ENCODE data around the gene PSMC6. TPM values are rescaled to one million over a fixed set of nuclear protein-coding genes. Genes with fewer than 3 reads are reported as not detected.

The PSMC6 gene
- 101 TPM for total RNA-seq

DNA sequence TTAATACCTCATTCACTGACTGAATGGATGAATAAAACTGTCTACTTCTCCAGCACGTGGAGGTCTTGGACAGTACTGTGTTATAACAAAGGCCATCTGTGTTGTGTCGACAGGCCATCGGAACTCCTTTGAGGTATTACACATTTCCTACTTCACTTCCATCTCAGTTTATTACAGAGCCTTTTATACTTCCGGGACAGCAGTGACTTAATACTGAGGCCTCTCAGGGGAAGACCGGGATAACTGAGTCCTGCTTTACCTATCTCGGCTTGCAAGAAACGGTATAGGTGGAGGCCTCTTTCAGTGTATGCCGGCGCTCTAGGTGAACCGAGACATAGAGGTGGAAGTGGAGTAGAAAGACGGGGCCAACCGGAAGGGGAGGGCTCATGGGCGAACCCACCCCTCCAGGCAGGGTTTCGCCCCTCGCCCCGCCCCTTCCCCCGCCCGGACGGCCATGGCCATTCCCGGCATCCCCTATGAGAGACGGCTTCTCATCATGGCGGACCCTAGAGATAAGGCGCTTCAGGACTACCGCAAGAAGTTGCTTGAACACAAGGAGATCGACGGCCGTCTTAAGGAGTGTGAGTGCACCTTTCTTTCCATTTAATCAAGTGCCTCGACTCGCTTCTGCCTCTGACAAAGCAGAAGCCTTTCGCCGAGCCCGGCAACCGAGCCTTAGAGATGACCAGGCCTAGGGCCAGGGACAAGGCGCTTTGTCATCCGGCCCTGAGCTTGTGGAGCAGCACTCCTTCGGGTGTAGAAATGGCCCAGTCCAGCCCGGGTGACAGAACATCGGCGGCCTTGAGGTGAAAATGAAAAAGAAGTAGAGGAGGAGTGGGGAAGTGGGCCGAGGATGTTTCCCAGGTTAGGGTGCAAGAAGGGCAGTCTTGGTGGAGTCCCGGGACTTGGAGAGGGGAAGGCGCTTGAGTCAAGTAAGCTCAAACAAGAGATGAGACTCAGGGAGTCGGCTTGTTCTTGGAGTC is at the start of gene PSMC6:
PSMC6 (plus strand) TSS at position 477 of the 983 bp plus-strand sequence; CDS start at position 497, 20 bp downstream.
- DNase-seq, result peak; percentile 90

DNA sequence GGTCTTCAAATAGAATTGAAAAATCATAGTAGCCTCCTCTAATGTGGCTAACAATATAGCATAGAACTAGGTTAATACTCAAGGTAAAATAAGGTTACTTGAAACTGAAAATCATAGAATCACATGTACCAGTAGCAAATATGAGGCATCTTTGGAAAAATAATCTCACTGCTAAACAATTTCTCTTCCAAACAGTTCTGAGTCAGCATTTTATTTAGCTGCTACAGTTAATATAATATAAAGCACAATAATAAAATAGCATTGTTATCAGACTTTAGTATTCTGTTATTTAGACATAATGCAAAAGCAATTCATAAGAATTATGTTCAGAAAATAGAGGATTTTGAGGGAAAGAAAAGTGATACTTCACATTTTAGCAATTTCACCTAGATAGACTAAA is 46.7 kb upstream of the PSMC6 start:
- no peak for DNase-seq

DNA sequence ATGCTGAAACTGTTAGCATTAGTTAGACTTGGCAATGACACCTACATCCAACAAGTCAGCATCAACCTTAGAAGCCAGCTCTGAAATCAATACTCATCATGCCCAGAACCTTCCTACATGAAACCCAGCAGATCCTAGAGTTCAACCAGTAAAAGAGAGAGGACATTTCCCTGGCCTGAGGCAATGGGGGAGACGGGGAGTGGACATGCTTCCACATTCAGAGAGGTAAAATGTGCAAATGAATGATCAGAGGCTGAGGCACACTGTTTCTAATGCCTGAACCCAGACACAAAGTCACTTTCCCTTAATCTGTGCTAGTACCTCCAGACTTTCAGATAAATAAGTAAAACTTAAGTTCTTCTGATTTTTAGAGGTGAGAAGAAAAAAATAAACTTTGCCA is 46.2 kb upstream of the PSMC6 start:
- DNase-seq, result no peak

DNA sequence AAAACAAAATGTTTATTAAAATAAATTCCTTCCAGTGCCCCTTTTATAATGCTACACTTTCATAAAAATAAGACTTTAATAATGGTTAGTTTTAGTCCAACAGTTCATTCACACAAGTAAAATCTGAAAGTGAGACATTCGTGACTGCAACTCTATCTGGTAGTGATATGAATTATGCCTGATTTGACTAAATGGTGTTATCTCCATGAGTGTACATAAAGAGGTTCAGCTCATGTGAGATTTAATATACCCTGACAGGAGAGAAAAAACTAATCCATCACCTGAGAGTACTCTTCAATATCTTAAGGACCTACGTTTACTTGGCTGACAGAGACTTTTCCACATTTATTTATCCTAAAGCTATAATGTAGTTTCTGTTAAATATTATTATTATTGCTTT is 45.7 kb upstream of the PSMC6 start:
- no peak for DNase-seq

DNA sequence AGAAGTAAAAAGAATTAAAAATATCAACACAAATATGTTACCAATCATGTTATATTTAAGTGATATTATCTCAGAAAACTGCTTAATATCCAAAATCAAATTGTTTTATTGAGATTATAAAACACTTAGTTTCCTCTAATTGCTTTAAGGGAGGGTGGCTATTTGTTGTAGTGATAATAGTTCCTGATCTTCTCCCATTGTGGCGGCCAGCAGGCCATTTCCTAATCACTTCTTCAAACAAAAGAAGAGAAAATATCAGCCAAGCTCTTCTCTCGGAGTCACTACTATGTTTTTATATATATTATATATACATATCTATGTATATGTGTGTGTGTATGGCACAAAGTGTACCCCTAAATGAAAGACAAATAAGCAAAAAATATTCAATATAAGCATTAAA is 43.1 kb upstream of the PSMC6 start:
- no peak for DNase-seq

DNA sequence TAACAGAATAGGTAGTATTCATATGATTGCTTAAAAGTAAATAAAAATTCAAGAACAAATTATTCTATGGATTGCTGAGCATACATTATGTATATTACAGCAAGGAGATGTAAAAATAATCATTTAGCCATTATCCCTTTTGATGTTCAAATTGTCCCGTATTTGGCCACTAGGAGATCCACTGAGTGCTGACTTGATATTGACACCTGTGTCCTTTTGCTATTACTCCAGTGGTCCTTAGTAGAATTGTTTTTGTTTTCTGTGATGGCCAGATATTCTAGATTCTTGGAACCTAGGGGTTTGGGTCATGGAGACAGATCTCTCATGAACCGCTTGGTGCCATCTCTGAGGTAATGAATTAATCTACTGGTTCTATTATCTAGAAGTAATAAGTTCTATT is 28.4 kb upstream of the PSMC6 start:
- no peak for DNase-seq

DNA sequence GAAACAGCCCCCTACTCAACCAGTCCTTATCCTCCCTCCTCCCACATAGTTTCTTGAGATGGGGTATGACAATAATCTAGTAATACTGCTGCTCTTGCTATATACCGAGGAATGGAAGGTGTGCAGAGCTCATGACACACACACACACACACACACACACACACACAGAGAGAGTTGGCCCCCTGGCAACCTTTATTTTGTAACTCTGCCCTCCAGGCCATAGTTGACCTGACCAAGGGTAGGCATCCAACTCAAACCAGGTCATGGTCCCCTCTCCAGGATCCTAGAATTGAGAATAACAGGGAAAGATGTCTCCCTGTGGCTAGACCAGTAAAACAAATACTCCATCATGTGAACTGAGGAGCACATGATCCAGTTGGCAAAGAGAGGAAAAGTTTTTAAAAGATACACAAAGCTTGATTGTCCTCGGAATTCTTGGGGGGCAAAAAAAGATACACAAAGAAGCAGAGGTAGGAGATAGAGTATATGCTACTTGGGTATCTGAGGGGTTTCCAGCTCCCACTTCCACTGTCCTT is 22.9 kb upstream of the PSMC6 start:
- no peak for DNase-seq

DNA sequence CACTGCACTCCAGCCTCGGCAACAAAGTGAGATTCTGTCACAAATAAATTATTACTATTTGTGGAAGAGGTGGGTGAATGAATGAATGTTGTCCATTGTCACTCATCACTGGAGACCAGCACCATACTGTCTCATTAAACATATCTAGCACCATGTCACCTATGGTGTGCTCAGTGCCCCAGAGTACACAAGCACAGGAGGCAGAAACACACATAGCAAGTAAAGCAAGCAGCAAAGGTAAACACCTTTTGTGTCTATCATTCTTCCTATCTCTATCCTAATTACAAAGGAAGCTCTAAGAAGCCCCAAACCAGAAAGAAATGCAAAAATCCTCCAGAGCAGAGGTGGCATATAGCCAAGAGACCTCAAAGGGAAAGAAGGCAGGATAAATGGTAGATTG is 20.8 kb upstream of the PSMC6 start:
- DNase-seq, result no peak

DNA sequence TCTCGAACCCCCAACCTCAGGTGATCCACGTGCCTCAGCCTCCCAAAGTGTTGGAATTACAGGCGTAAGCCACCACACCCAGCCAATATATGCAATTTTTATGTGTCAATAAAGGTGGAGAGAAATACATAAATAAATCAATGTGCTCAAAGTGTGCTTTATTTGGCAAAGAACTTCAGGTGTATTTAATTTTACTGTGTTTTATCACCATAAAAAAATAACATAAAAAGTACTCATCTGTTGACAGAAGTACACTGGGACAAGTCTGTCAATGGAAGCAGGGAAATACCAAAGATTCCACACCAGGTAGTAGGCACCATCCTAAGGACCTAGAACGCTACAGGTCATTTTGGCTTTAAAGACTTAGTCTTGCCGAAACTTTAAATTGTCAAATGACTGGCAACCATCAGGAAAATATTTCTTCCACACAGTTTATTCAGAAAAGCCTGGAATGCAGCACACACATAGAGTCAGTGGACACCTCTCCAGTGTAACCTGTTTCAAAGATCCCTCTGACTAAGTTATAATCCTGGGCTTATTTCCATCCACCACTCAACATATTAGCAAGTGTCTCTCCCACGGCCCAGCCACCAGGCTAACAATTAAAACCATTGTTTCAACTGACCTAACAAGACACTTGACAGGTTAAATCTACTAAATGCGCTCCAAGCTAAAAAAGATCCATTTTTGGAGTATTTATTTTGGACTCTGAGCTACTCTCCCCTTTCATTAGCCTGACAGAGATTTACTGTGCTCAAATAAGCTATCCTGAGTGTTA is 15.8 kb upstream of the PSMC6 start:
- DNase-seq, result no peak

DNA sequence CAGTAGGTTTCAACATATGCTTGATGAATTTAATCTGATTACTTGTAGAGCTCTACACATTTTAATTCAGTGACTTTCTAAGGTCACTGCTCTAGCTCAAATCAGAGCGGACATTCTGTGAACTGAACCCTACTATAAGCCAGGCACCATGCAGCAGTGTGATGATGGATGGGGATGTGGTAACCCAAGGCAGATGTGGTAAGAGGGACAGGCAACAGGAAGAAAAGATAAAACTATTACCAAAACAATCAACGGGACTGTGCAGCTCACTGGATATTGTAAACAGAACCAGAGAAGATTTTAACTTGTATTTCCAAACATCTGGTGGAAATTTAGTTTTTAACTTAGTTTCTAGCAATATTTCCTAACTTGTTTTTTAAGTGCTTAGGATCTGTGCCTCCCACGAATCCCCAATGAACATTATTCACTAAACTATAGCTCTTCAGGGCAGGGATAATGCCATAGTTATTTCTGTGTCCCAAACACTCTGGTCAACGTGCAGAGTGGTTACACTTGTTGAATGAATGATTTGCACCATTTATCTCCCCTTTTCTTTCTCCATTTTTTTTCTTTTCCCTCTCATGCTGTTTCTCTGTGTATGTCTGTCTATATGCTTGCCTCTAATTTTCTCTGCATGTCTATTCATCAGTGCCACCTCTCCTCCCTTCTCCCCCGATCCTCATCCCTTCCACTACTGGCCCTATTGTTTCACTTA is 14.6 kb upstream of the PSMC6 start:
- no peak for DNase-seq

DNA sequence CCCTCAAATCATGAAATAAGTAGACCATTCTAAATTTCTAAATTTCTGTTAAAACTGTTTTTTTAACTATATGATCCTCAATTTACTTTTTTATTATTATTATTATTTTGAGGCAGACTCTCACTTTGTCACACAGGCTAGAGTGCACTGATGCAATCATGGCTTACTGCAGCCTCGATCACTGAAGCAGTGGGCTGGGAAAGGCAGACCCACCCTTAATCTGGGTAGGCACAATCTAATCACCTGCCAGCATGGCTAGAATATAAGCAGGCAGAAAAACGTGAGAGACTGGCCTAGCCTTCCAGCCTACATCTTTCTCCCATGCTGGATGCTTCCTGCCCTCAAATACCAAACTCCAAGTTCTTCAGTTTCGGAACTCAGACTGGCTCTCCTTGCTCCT is 14.0 kb upstream of the PSMC6 start:
- DNase-seq, result no peak

DNA sequence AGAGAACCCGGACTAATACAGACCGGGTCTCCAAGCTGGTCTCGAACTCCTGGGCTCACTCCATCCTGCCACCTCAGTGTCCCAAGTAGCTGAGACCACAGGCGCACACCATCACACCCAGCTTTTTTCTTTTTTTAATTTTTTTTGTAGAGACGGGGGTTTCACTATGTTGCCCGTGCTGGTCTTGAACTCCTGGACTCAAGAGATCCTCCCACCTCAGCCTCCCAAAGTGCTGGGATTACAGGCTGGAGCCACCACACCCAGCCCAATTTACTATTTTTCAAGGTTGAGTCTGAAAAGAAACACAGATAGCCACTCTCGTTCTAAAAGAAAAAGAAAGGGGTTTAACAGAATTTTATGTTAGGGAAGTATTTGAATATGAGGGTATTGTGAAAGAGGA is 13.5 kb upstream of the PSMC6 start:
- DNase-seq, result no peak

DNA sequence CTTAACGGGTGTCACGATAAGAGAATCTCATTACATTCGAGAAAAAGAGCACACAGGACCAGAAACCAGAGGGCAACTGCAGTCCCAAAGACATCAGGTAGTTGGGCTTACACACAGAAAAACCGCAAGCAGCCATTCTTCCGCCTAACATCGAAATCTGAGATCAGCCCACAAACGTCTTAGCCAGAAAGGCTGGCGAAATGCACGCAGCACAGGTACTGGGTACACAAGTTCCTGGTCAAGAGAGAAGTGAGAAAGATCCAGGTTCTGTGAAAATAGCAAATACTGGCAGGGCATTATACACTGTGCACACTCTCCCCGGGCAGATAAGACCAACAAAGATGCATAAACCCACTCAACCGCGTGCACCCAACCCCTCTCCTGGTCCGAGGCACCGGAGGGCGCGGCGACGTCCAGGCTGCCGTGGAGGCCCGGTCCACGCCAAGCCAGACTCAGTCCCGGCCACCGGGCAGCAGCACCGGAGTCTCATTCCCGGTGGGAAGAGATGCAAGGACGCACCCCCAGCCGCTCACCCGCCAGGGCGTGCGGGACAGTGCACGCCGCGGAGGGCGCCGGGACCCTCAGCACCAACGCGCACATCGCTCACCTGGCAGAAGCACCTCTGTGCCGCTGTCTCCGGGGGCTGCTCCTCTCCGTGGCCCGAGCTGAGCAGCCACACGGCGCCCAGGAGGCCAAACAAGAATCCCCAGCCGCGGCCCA is 12.1 kb upstream of the PSMC6 start:
- DNase-seq, result peak; percentile 52

DNA sequence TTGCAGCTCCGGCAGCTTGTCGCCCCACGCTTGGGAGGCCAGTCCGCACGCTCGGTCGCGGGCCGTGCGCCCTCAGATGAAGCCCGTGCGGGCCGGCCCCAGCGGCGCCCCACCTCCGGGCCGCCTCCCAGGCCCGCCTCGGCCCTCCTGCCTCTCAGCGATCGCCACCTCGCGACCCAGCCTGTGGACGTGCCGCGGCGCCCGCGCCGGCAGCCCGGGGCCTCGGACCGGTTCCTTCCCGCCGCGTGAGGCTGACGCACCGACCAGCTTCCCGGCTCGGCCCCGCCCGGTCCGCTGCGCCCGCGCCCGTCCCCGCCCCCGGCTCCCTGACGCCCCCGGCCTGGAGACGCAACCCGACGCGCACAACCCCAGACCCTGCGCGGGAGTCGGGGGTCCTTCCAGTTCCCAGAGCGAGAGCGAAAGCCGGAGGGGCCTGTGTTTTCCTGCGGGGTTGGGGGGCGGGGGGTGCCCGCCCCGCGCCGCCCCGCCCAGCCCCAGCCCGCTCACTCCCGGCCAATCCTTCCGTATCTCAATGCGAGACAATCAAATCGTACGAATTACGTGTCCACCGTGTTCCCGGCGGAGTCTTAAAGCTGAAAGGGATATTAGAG is 11.4 kb upstream of the PSMC6 start, which contains the start of gene ERO1A:
ERO1A (minus strand) TSS at position 78 of the 611 bp plus-strand sequence; CDS start at position 1, 77 bp downstream.
- DNase-seq, result peak; percentile 77

DNA sequence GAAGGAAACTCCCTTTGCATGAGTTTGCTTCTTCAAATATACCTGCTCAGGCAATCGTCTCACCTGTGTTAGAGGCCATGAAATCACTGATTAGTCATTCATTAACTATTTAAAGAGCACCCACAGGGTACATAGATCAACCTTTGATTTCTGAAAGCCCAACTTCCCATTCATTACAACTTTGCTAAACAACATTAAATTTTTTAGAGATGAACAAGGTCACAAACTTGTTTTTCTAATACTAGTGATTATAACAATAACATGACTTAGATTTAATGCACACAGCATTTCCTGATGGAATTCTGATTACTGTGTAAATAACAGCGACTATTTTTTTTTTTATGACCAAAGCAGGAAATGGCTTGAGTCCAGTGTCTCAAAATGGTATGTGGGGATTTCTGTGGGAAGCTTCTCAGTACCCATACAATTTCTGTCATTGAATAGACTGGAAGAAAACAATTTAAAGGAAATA is 6.3 kb upstream of the PSMC6 start:
- no peak for DNase-seq

DNA sequence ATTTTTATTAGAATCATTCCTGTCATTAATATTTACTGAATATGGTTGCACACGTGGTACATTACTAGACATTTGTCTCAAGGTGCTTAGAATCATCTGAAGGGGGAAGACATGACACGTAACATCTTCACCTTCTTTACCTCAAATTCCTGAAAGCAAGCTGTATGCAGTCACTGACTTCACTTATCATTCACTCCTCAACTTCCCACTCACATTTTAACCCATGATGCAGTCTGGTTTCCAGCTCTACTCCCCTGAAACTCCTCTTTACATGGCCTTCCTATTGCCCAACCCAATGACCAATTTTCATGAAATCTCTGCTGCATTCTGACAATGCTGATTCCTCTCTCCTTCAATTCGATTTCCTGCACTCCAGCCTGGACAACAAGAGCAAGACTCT is 5.8 kb upstream of the PSMC6 start:
- no peak for DNase-seq

DNA sequence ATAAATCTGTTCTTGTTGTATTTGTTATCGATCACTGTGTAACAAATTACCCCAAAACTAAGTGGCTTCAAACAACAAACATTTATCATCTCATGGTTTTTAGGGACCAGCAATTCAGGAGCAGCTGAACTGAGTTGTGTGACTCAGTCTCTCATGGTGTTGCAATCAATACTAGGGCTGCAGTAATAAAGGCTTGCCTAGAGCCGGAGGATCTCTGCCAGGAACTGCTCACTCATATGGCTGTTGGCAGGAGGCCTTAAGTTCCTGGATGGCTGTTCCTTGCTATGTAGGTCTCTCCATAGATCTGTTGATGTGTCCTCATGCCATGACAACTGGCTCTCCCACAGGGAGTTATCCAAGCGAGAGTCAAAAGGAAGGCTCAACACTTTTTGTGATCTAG is 3.8 kb upstream of the PSMC6 start:
- DNase-seq, result no peak

DNA sequence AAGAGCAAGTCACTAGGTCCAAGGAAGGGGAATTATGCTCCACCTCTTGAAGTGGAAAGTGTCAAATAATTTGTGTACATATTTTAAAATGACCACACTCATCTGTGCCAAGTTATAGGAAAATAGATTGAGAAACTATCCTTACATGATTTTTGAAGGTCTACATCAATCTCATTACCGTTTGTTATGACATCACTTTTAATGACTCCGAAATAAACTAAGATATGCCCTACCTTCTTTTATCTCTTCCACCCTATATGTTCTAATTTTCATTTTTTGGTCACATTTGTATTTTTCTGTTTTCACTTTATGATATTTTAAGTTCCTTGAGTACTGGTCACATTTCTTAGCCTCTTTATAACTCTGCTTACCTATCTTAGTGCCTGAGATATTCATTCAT is 3.3 kb upstream of the PSMC6 start:
- no peak for DNase-seq

DNA sequence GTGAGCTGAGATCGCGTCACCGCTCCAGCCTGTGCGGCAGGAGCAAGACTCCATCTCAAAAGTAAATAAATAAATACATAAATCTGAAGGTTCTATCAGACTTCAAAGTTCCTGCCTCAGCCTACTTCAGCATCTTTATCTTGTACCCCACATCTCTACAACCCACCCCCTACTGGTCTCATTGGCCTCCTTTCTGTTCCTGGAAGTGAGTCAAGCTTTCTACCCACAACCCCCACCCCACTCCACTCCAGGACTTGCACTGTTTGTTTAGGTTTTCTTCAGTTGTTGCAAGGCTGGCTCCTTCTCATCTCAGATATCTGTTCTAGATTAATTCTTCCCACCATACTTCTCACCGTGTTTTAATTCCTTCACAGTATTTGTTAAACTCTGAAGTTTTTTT is 714 bp upstream of the PSMC6 start:
- no peak for DNase-seq

DNA sequence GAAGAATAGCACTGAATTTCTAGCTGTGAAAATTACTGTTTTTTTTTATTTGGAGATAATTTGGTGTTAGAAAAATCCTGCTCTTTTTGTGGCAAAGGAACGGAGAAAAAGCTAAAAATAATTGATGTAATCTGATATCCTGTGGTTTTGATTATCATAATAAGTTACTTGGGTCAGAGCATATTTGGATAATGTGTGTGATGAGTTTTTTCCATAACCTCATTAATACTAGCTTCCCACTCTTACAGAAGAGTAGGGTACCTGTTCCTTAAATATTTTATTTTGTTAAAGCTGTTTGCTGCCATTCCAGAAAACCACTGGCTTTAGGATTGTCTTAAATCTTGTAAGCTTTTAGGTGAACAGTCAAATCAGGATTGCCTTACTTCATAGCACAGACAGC is 4.7 kb downstream of the PSMC6 start:
- DNase-seq, result no peak

DNA sequence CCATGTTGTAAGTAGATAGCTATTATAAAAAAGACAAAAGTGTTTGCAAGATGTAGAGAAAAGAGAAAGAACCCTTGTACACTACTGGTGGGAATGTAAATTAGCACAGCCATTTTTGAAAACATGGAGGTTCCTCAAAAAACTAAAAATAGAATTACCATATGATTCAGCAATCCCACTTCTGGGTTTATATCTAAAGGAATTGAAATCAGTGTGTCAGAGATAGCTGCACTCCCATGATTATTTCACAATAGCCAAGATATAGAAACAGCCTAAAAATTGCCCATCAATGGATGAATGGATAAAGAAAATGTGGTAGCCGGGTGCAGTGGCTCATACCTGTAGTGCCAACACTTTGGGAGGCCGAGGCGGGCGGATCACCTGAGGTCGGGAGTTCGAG is 9.2 kb downstream of the PSMC6 start:
- no peak for DNase-seq

Data from skin of body (tissue), 2 donors.